Measurements from ENCODE around the gene KNSTRN.

DNA sequence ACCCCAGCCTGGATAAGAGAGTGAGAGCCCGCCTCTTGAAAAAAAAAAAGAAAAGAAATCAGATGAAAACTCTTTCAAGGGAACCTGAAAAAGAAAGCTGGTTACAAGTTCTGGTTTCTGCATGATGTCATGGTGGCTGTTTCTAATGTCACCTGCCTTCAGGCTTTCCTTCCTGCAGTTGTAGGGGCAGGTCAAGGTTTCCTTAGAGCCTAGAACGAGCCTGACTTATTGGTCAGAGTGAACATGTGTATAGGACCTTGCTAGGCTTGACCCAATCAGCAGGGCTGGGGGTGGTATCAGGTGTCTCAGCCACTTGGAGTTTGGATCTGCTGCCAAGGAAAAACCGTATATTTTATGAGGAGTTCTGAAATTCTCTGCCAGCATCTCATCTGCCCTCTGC is 26.8 kb downstream of the KNSTRN start:
- TF ChIP-seq ZNF660 (tag by site-specific recombination; IDR thresholded peaks at IDR 0.05) = no peak
- no peak for TF ChIP-seq ZNF561 (tag by site-specific recombination; IDR thresholded peaks at IDR 0.05; ENCODE audit: borderline replicate concordance)
- no peak for TF ChIP-seq ZFP41 (tag by site-specific recombination; IDR thresholded peaks at IDR 0.05; ENCODE audit: borderline replicate concordance)
- TF ChIP-seq TSHZ1 (tag by site-specific recombination; IDR thresholded peaks at IDR 0.05; ENCODE audit: borderline replicate concordance) = no peak
- no peak for TF ChIP-seq YY1 (tag by site-specific recombination; IDR thresholded peaks at IDR 0.05)
- TF ChIP-seq ZNF549 (tag by site-specific recombination; IDR thresholded peaks at IDR 0.05) = no peak
- no peak for TF ChIP-seq ZNF514 (tag by site-specific recombination; IDR thresholded peaks at IDR 0.05)
- TF ChIP-seq RBAK (tag by site-specific recombination; IDR thresholded peaks at IDR 0.05) = no peak
